OCI-LY3 (cell line): ENCODE measurements around the gene GRB14.

Experiments
- H2AFZ ChIP-seq: fragments of 200-600, 300-600 bp; shearing (Covaris generic); 2 replicates; pipeline ENCODE4 v1.6.0; 2014; ENCODE audit warnings: antibody characterized with exemption, low read depth, low read length
- H3K27ac ChIP-seq: fragments of 200-600, 300-600 bp; sonication (generic); 2 replicates; pipeline ENCODE4 v1.5.1; 2014; ENCODE audit warnings: mild to moderate bottlenecking, low read length, moderate library complexity, mixed read lengths
- H3K27me3 ChIP-seq: fragments of 200-600, 300-600 bp; sonication (generic); 2 replicates; pipeline ENCODE4 v1.6.1; 2014; ENCODE audit warnings: low read depth, low read length, mixed read lengths
- H3K36me3 ChIP-seq: fragments of 200-600, 300-600 bp; sonication (generic); replicated peaks from 2 replicates; pipeline ENCODE3; 2014; ENCODE audit warnings: low read depth, low read length, mixed read lengths
- H3K4me1 ChIP-seq: fragments of 300-600, 200-600 bp; sonication (generic); 2 replicates; pipeline ENCODE4 v1.6.1; 2014; ENCODE audit warnings: low read length, mixed read lengths
- H3K4me2 ChIP-seq: fragments of 200-600, 300-600 bp; sonication (generic); 2 replicates; pipeline ENCODE4 v1.6.1; 2014; ENCODE audit warnings: low read length, mixed read lengths
- H3K4me3 ChIP-seq: fragments of 300-600, 200-600 bp; sonication (generic); 2 replicates; pipeline ENCODE4 v1.5.1; 2014; ENCODE audit warnings: antibody characterized with exemption, mild to moderate bottlenecking, low read length, moderate library complexity
- H3K79me2 ChIP-seq: fragments of 300-600, 200-600 bp; shearing (Covaris generic); 2 replicates; pipeline ENCODE4 v1.6.1; 2014; ENCODE audit warnings: mild to moderate bottlenecking, low read length, mixed read lengths
- H3K9ac ChIP-seq: fragments of 300-600, 200-600 bp; shearing (Covaris generic); 2 replicates; pipeline ENCODE4 v1.6.0; 2014; ENCODE audit warnings: mild to moderate bottlenecking, low read length, moderate library complexity
- H3K9me3 ChIP-seq: fragments of 200-600, 300-600 bp; shearing (Covaris generic); 2 replicates; pipeline ENCODE4 v1.6.1; 2014; ENCODE audit warnings: low read length, mixed read lengths; ENCODE audit not compliant: insufficient read depth
- H4K20me1 ChIP-seq: fragments of 200-600, 300-600 bp; sonication (generic); 2 replicates; pipeline ENCODE4 v1.6.1; 2016; ENCODE audit warnings: low read length, mixed read lengths; ENCODE audit not compliant: insufficient read depth
- CTCF ChIP-seq: fragments of 200-600, 300-600 bp; sonication (generic); IDR thresholded peaks from 2 replicates; pipeline ENCODE4 v1.5.1; 2014; ENCODE audit warnings: antibody characterized with exemption, low read length, low read depth
- EZH2phosphoT487 ChIP-seq: fragments of 200-600 bp; shearing (Covaris generic); IDR thresholded peaks from 2 replicates; pipeline ENCODE4 v1.6.1; 2018; ENCODE audit warnings: antibody characterized with exemption, mixed run types, low read depth

Gene GRB14

GRCh38 chr2:164561991-164562390, 59.3 kb downstream of the GRB14 start:
- Histone ChIP-seq H3K9ac (no peak overlapping the region), H3K4me1 (no peaks in the 10 kb centered on the region), H3K4me3 (no peak overlapping the region), H3K36me3 (no peaks in the 10 kb centered on the region), H3K79me2 (no peaks in the 10 kb centered on the region), H4K20me1 (no peaks in the 10 kb centered on the region), H3K9me3 (no peaks in the 10 kb centered on the region), H2AFZ (no peak overlapping the region), H3K27me3 (no peaks in the 10 kb centered on the region), H3K4me2 (no peak overlapping the region), H3K27ac (no peak overlapping the region)
- TF ChIP-seq CTCF (no peak), EZH2phosphoT487 (no peak)

GRCh38 chr2:164561416-164561815, 59.9 kb downstream of the GRB14 start:
- H3K27ac ChIP-seq = no peak overlapping the region
- no peak for TF ChIP-seq CTCF
- TF ChIP-seq EZH2phosphoT487 = no peak
- H3K4me2 ChIP-seq = no peak overlapping the region
- H3K27me3 ChIP-seq = no peaks in the 10 kb centered on the region
- no peak overlapping the region for H2AFZ ChIP-seq
- H3K9ac ChIP-seq = no peak overlapping the region
- no peaks in the 10 kb centered on the region for H3K4me1 ChIP-seq
- H3K36me3 ChIP-seq = no peaks in the 10 kb centered on the region
- no peaks in the 10 kb centered on the region for H4K20me1 ChIP-seq
- H3K4me3 ChIP-seq = no peak overlapping the region
- H3K79me2 ChIP-seq = no peaks in the 10 kb centered on the region
- no peaks in the 10 kb centered on the region for H3K9me3 ChIP-seq

GRCh38 chr2:164560902-164561301, 60.4 kb downstream of the GRB14 start:
- Histone ChIP-seq H3K4me2 (peak overlapping the region; percentile 55; the same call in 1 of the 2 replicates), H3K9ac (no peak overlapping the region), H3K27me3 (no peaks in the 10 kb centered on the region), H4K20me1 (no peaks in the 10 kb centered on the region), H3K4me1 (no peaks in the 10 kb centered on the region), H3K9me3 (no peaks in the 10 kb centered on the region), H3K79me2 (no peaks in the 10 kb centered on the region), H3K27ac (no peak overlapping the region), H3K4me3 (no peak overlapping the region), H3K36me3 (no peaks in the 10 kb centered on the region), H2AFZ (no peak overlapping the region)
- TF ChIP-seq EZH2phosphoT487 (no peak), CTCF (no peak)

- Histone ChIP-seq H3K9ac (no peak overlapping the region), H3K4me2 (peak overlapping the region; percentile 55), H3K79me2 (no peaks in the 10 kb centered on the region), H3K9me3 (no peaks in the 10 kb centered on the region), H3K27ac (no peak overlapping the region), H3K4me1 (no peaks in the 10 kb centered on the region), H3K4me3 (no peak overlapping the region), H4K20me1 (no peaks in the 10 kb centered on the region), H3K27me3 (no peaks in the 10 kb centered on the region), H3K36me3 (no peaks in the 10 kb centered on the region), H2AFZ (no peak overlapping the region)
- no peak for TF ChIP-seq EZH2phosphoT487
- TF ChIP-seq CTCF = peak; percentile 89
Observed at GRCh38 chr2:164560181-164560792, 61.0 kb downstream of the GRB14 start.
